NCI-H1694 (cell line): Measurements from ENCODE around the gene SMPD3.

Source experiments
- DNase-seq: peaks from one replicate; lab custom pipeline; 2025; lab: John Stamatoyannopoulos, UW

The SMPD3 gene

DNA sequence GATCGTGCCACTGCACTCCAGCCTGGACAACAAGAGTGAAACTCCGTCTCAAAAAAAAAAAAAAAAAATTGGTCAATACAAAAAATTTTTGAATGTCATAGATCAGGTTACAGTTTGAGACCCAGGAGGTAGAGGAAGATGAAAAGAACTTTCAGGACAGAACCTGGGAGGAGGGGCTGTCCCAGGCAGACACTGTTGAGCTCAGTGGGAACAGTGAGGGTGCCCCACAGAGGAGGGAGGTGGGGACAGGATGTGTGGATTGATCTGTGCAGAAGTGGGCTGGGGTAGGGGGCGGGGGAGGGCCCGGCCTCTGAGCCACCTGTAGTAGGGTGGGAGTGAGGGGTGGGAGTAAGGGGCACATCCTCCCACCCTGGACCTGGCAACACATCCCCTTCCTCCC is 79.1 kb downstream of the SMPD3 start:
- no peak for DNase-seq

DNA sequence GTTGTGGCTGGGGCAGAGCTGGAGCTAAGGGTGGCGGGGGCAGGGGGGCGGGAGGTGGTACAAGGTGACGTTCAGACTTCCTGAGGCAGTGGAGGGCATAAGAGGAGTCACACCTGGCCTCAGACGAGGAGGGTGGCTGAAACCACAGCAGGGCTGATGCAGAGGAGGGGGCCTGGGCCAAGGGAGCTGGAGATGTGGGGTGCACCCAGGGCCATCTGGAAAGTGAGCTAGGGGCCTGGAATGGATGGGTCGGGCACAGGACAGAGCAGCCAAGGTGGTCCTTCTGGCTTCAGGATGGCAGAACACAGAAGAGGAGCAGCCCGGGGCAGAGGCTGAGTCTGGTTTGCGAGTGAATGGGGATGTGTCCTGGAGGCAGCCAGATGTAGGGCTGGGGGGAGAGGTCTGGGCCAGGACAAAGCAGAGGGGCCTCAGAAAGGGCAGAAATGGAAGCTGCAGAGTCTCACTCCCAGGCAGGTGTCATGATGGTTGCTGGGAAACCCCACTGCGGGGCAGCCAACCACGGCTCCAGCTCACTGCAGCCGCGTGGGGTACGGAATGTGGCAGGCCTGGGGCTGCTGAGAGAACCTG is 79.9 kb downstream of the SMPD3 start:
- DNase-seq = no peak

DNA sequence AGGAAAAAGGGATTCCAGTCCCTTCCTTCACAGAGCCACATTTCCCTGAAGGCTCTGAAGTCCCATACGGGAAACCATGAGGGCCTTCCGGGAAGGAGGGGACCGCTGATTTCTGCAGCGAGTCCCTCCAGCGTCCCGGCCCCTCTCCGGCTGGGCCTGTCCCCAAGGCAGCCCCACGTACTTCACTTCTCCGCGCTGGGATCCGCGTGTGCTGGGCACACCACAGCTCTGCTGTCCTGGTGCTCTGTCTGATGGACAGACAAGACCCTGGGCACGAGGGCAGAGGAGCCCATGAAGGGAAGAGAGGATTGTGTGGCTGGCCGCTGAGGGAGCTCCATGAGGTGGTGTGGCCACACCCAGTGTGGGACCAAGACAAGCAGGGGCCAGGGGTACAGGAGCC is 80.4 kb downstream of the SMPD3 start:
- DNase-seq = no peak

DNA sequence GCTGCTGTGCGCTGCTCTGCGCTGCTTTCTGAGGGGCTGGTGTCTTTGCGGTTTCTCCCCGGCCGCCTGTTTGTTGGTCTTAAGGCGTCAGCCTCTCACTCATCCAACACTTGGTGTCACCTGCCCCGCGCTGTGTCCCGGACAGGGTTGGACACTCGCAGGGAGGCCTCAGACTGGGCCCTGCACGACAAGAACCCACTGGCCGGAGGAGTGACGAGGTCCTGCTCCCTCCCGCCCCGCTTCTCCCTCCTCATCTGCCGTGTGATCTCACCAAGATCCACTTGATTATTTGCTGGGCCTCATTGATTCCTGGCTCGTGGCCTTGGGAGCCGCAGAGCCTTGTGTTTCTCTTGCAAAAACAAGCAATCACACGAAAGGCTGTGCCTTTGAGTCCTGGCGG is 80.9 kb downstream of the SMPD3 start:
- DNase-seq = no peak

DNA sequence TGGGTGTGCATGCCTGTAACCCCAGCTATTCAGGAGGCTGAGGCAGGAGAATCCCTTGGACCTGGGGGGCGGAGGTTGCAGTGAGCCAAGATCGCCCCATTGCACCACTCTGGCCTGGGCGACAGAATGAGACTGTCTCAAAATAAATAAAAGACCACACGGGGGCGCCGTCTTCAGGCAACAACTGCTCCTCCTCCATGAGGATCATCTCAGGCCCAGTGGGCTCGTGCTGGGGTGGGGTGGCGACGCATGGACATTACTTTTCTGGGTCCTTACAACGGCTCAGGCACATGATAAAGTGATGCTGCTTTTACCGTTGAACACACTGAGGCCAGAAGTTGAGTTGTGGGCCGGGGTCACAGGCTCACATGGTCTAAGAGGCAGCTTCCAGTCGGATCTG is 81.3 kb downstream of the SMPD3 start:
- DNase-seq = peak; percentile 10

DNA sequence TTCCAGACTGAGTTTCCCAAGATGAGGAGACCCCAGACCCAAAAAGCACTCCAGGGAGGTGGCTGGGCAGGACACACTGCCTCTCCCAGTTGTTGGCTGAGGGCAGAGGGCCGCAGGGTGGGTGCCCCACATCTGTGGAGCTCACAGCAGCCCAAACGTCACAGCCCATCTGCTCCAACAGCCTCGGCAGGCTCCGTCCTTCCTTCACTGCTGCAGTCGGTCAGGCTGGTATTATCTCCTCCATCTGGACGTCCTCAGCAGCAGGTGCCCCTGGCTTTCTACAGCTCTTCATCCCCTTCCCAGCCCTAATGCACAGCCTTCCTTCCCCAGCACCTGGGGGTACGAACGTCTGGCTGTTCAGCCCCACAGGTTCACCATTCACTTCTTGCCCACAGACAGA is 82.2 kb downstream of the SMPD3 start:
- DNase-seq = no peak

DNA sequence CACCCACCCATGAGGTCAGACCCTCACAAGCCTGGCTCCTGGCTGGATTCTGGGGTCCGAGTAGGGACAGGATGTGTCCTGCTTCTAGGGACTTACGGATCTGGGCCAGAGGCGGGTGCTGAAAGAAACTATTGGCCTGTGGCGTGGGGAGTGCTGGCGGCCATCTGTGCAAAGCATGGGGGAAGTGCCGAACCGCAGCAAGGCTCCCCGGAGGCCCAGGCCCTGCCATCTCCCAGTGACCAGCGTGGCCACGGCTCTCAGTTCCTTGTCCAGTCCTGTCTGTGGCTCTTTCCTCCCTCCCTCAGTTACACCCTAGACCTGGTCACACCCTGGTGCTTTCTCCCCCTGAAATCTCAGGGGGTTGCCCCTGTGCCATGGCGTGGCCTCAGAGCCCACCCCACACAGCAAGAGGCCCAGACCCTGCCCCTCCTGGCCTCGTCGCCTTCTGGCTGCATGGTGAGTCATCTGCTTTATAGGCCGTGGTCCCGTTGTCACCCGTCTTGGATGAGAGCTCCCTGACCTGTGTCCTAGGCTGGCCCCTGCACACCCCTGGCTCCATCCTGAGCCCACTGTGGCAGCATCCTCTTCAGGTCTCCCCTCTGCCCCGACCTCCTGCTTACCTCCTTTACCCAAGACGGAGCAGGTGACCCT is 83.0 kb downstream of the SMPD3 start:
- no peak for DNase-seq

DNA sequence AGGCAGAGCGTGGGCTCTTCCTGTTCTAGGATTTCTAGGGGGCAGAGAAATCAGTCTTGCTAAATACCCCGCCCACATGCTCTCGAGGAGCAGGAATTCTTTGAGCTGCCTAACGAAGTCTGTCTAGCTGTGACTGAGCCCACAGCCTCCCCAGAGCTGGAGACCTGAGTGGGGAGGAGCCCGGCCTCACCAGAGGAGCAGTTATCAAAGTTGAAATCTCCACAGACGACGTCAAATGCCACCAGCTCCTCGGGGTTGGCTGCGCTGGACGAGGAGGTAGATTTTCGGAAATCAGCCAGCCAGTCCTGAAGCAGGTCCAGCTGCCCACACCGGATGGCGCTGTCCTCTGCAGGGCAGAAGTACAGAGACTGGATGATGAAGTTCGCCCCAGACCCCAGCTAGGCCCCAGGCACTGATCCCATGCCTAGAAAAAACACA is 83.7 kb downstream of the SMPD3 start:
- DNase-seq = no peak

DNA sequence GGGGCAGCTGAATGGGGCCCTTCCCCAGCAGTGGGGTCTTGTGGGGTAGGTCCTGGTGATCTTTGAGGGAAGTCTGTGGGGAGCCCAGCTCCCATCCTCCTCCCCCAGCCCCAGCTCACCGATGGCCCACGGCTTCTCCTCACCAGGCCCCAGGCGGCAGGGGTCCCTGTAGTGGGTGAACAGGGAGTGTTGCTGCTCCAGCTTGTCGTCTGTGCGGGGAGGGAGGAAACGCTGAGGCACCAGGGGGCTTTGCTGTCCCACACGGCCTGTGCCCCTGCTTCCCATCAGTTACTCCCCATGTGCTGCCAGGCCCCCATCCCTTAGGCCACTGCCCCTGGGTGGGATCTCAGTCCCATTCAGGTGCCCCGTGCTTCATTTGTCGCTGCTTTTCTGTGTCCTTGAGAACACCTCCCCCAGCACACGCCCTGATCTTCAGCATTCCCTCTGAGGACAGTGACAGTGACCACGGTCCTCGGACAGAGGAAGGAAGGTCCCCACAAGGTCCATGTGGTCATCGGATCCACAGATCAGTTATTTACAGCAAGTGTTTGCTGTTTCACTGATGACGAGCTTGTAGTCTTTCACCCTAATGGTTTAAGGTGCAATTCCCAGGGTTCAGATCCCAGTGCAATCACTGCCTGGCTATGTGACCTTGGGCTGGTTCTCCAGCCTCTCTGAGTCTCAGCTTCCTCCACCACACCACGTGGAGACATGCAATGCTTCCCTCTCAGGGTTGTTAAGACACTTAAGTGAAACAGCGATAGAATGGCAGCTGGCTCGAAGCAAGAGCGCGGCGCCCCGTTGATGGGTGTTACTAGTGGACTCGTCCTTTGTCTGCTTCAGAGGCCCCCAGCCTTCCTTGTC is 84.4 kb downstream of the SMPD3 start:
- no peak for DNase-seq

DNA sequence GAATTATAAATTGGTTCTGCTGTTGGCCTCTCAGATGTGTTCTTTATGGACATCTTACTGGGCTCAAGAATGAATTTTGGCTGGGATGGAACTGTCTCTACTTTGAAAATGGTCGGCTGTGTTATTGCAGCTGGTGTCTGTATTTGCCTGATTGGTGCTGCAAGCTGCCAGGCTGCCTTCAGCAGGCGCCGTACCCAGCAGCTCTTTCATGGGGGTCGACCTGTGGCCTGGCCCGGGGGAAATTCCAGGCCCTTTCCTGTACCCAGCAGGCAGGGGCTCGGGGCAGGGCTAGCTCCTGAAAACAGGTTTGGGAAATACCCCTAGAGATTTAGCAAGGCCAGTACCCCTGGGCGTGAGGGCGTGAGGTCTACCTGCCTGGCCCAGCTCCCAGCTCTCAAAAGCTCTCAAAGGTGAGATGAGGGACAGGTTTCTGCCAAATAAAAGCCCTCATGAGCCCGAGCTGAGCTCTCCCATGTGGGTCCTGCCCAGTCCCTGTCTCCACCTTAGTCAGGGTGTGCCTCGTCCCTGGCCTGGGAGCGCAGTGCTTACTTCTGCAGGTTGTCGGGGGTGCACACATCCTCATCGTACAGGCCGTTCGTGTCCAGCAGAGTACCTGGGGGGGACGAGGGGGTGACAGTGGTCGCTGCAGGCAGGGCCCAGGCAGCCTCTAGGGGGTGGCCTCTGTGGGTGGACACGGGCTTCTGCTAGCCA is 85.2 kb downstream of the SMPD3 start:
- DNase-seq = no peak

DNA sequence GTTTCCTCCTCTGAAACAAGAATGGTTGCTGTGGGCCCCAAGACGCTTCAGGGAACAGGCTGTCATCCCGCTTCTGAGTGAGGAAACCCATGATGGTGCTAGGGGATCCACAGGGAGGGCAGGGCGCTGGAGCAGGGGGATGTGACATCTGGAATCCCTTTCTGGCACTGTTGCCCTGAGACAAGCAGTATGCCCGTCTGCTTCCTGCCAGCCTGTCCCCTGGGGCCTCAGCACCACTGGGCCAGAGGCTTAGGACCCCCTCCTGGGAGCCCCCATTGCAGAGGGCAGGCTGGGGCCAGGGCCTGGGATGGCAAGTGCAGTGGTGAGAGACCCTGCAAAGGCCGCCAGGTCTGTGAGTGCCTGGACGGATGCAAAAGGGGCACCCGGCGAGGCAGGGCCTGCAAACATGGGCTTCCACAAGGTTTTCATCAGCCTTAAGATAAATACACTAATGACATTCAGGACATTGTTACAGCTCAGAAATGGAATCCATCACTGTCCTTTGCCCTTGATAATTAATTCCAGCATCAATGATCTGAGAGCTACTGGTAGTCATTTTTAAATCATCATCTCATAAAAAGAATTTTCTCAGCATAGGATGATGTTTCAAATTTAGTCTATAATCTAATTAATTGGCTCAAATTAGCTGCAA is 85.9 kb downstream of the SMPD3 start:
- DNase-seq = no peak

DNA sequence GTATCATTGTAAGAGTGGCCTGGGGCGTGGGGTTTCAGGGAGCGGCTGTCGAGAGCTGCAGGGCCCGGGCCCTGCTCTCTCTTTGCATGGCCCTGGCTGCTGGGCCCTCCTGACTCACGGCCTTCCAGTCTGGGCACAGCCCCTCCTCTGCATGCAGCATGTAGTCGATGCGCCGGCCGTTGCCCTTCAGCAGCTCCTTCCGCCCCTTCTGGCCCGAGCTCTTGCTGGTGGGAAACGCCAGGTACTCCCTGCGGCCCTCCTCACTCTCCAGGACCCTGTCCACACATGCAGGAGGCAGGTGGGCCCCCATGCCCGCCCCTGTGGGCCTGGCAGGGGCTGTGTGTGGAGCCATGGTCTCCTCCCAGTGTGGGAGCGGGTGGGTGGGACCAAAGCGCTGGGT is 86.8 kb downstream of the SMPD3 start:
- no peak for DNase-seq

DNA sequence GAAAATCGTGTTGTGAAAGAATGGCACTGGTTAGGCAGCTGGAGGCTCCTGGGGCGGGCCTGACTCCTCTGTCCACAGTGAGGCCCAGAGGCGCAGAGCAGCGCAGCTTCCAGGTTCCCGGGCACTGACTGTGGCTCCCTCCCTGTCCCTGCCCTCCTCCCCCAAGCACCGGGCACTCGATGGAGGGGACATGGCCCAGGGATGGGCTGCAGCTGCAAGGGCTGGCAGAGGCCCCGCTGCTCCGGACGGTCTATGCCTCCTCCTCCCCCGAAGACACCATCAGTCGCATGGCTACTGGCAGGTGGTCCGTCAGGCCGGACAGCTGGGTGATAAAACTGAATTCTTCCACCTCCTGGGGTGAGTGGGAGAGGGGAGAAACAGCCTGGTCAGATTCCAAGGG is 87.4 kb downstream of the SMPD3 start:
- no peak for DNase-seq

DNA sequence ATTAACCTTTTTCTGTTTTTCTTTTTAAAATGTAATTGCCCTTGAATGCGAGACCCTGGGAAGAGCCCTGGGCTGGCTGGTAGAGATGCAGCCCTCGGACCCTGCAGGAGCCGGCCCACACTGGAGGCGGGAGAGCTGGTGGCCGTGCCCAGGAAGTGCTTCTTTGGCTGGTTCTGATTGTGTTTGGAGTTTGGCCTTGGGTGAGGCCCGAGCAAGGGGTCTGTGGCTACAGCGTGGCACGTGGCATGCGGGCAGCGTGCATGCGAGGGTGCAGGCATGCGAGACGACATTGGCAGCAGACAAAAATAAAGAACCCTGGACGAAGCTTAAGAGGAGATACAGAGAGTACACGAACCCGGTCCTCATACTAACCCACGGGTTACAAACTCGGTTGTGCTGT is 87.8 kb downstream of the SMPD3 start:
- no peak for DNase-seq

DNA sequence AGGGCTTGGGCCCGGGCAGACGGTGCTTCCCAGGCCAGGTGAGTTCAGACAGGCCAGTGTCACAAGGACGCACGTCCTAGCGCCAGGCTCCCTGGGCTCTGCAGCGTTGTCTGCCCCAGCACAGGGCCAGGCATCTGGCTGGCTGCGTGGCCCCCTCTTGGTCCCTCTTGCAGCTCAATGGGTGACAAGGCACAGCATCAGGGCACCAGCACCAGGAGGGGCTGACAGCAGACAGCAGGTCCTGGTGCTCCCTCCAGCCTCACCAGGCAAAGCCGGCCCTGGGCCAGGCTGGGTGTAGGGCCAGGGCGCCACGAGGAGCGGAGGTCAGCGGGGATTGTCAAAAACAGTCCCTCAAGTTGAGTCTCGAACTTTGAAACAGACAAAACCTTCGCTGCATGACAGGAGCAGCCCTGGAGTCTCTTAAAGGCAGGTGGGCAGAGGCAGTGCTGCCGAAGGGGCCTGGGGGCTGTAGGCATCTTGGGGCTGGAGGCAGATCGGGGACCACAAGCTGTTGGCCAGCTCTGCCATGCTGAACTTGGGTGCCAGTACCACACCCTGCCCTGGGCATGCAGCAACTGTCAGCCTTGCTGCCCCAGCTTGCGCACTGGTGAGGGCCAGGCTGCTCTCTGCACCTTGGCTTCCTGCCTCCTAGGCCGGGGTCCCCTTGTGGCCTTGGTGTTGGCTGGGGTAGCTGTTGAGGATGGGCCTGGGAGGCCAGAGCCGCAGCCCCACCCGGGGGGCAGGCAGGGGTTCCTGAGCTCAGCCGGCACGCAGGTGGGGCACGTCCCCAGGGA is 88.7 kb downstream of the SMPD3 start:
- DNase-seq = no peak

DNA sequence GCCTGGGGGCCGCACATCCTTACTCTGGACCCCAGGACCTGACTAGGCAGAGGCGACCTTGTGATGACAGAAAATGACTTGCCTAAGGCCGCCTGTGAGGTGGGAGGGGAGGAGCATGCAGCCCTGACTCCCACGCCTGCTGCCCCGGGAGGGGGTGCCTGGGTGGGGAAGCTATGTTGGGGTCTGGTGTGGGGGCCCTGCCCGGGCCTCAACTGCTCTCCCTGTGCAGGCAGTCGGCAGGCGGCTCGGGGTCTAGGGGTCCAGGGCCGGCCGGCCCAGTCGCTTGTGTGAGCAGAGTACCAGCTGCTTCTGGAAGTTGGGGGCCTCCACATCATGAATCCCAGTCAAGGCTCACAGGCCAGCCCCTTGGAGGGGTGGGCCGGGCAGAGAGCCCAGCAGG is 89.4 kb downstream of the SMPD3 start:
- DNase-seq = no peak

DNA sequence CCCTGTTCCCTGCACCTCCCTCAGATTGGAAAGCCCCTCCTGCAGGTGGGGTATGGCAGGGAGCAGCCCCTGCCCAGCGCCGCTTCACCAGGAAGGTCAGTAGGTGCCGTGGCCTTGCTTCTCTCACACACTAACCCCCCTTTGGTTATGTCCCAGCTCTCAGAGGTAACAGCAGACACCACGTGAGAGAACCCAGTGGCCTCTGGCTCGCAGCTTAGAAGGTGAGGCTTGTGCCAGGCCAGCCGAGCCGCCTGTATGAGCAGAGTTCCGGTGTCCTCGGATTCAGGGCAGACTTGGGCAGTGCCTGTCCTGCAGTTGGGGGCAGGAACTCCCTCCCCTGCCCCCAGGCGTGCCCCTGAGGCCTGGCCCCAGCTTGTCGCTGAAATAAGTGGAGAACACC is 90.4 kb downstream of the SMPD3 start:
- DNase-seq = no peak

DNA sequence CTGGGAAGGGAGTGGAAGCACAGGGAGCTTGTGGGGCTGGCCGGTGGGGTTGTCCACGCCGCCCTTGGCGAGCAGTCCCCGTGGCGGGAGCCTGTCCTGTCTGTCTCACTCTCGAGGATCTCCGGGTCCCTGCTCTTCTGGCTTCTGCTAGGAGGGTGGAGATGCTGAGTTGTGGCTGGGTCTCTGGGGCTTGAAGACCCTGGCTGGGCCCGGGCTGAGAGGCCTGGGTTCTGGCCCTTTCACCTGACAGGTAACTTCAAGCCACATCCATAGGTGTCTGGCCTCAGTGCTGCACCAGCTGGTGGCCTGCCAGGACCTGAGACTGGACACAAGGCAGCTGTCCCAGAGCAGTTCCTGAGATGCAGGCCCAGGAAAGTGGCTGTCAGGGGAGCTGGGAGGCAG is 90.8 kb downstream of the SMPD3 start:
- DNase-seq = no peak

DNA sequence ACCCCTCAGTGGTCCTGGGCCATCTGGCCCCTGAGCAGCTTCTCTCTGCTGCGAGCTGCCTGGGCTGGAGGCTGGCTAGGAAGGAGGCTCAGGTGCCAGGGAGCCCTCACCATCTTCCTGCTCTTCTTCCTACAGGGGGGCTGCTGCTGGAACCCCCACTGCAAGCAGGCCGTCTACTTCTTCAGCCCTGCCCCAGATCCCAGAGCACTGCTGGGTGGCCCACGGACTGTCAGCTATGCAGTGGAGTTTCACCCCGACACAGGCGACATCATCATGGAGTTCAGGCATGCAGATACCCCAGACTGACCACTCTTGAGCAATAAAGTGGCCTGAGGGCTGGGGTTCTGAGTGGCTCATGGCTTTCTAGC is 91.4 kb downstream of the SMPD3 start:
- no peak for DNase-seq

DNA sequence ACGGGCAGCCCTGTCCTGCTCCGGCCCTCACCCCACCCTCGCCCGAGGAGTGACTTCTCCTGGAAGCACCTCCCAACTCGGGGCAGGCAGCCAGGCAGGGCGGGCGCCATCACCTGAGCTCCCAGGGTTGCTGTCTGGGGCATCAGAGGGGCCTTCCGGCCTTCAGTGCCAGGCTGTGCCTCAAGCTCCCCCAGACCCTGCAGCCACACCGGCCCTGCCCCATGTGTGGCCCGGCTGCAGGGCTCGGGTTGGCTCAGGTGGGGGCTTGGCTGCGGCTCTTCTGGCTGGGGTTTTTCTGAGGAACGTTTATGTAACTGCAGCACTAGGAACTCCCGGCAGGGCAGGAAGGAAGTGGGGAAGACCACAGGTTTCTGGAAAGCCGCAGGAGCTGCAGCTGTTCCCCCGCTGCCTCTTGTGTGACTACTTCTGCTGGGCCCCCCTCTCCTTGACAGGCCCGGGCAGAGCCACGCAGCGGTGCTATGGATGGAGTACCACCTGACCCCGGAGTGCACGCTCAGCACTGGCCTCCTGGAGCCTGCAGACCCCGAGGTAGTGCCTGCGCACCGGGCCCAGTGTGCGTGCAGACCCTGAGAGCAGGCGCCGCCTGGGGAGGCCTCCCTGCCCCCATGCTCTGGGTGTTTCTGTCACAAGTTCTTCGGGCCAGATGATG is 91.9 kb downstream of the SMPD3 start:
- no peak for DNase-seq
